Tibial artery (tissue), 4 donors: ENCODE measurements around the gene ATG4B.

ENCODE experiments used
- DNase-seq, 2 donors: peaks; one replicate each; pipeline ENCODE4 v3.0.0-alpha.2; 2019
- H3K27ac ChIP-seq, 2 donors: fragments of 200-600 bp; sonication (generic) in 1 of 2; 1 replicate in 1 of 2; 2 replicates in 1 of 2; pipeline ENCODE4 v1.5.1; 2018 to 2019; ENCODE audit warnings: mild to moderate bottlenecking in 1 of 2
- H3K27me3 ChIP-seq, 2 donors: fragments of 200-600 bp; sonication (generic) in 1 of 2; one replicate each; pipeline versions ENCODE4 v1.5.1 to v1.6.0; 2016 to 2019
- H3K36me3 ChIP-seq, 3 donors: fragments of 200-600 bp; sonication (generic) in 2 of 3; one replicate each; pipeline ENCODE4 v1.5.1; 2016 to 2019; ENCODE audit warnings: mild to moderate bottlenecking in 2 of 3
- H3K4me1 ChIP-seq, 4 donors: fragments of 200-600 bp; sonication (generic) in 2 of 4; 1 replicate in 3 of 4; 2 replicates in 1 of 4; pipeline ENCODE4 v1.5.1; 2016 to 2019
- H3K4me3 ChIP-seq, 2 donors: fragments of 200-600 bp; sonication (generic) in 1 of 2; 1 replicate in 1 of 2; 2 replicates in 1 of 2; pipeline ENCODE4 v1.5.1; 2018 to 2019; ENCODE audit warnings: mild to moderate bottlenecking in 2 of 2
- H3K9me3 ChIP-seq, 3 donors: fragments of 200-600 bp; sonication (generic) in 1 of 3; one replicate each; pipeline ENCODE4 v1.5.1; 2016 to 2019
- CTCF ChIP-seq, 2 experiments: fragments of 200-600 bp in 1 of 2; fragments of 450-650 bp in 1 of 2; IDR thresholded peaks; one replicate each; pipeline ENCODE4 v1.5.1; 2017 to 2019; ENCODE audit warnings: antibody characterized with exemption in 2 of 2, mild to moderate bottlenecking in 1 of 2, moderate library complexity in 1 of 2
- intact Hi-C: fragments of 100-400 bp; cut with DNase I; formaldehyde crosslinking; loops from one replicate; pipeline ENCODE4 v1.15.0; 2023; ENCODE audit warnings: low total_unique reads

Gene ATG4B

GRCh38 chr2:241668354-241668753 lies 30.9 kb downstream of the ATG4B start:
- peaks cover 57 to 77% (median 67%) of the 10 kb centered on the region in 3 donors for H3K36me3 ChIP-seq
- TF ChIP-seq CTCF (IDR thresholded peaks at IDR 0.05): no peak
- H3K9me3 ChIP-seq: no peaks in the 10 kb centered on the region
- H3K4me3 ChIP-seq: no peak overlapping the region
- H3K27me3 ChIP-seq: no peaks in the 10 kb centered on the region
- DNase-seq: no peak
- intact Hi-C loops: no loop called here
- no peaks in the 10 kb centered on the region for H3K4me1 ChIP-seq
- no peak overlapping the region for H3K27ac ChIP-seq

- no peak for TF ChIP-seq CTCF (IDR thresholded peaks at IDR 0.05)
- intact Hi-C loops: no loop called here
- H3K36me3 ChIP-seq: peaks cover 57 to 78% (median 67%) of the 10 kb centered on the region in 3 donors
Measured at GRCh38 chr2:241668839-241669238, 31.3 kb downstream of the ATG4B start.

GRCh38 chr2:241670333-241671110 lies 33.0 kb downstream of the ATG4B start:
- no peak overlapping the region for H3K4me3 ChIP-seq
- H3K9me3 ChIP-seq: no peaks in the 10 kb centered on the region
- intact Hi-C loops: no loop called here
- H3K36me3 ChIP-seq: peaks cover 57 to 88% (median 67%) of the 10 kb centered on the region in 3 donors
- H3K27me3 ChIP-seq: no peaks in the 10 kb centered on the region
- no peak for TF ChIP-seq CTCF (IDR thresholded peaks at IDR 0.05)
- DNase-seq: no peak
- H3K27ac ChIP-seq: no peak overlapping the region
- H3K4me1 ChIP-seq: no peaks in the 10 kb centered on the region

More at GRCh38 chr2:241668839-241669238, 31.3 kb downstream of the ATG4B start:
- no peak overlapping the region for H3K27ac ChIP-seq
- no peak for DNase-seq
- H3K9me3 ChIP-seq: no peaks in the 10 kb centered on the region
- no peak overlapping the region for H3K4me3 ChIP-seq
- no peaks in the 10 kb centered on the region for H3K4me1 ChIP-seq
- H3K27me3 ChIP-seq: no peaks in the 10 kb centered on the region

- H3K4me3 ChIP-seq: no peak overlapping the region
- H3K27me3 ChIP-seq: no peaks in the 10 kb centered on the region
- no peak for DNase-seq
- no peaks in the 10 kb centered on the region for H3K9me3 ChIP-seq
- no peaks in the 10 kb centered on the region for H3K4me1 ChIP-seq
- peaks cover 55 to 90% (median 67%) of the 10 kb centered on the region in 3 donors for H3K36me3 ChIP-seq
- no peak for TF ChIP-seq CTCF (IDR thresholded peaks at IDR 0.05)
- H3K27ac ChIP-seq: no peak overlapping the region
- intact Hi-C loops: no loop called here
Measured at GRCh38 chr2:241671457-241672240, 34.2 kb downstream of the ATG4B start.

GRCh38 chr2:241672243-241673188 lies 35.0 kb downstream of the ATG4B start:
- H3K27me3 ChIP-seq: no peaks in the 10 kb centered on the region
- H3K27ac ChIP-seq: no peak overlapping the region
- peaks cover 47 to 90% (median 67%) of the 10 kb centered on the region in 3 donors for H3K36me3 ChIP-seq
- H3K4me3 ChIP-seq: no peak overlapping the region
- no peaks in the 10 kb centered on the region for H3K9me3 ChIP-seq
- no peak for TF ChIP-seq CTCF (IDR thresholded peaks at IDR 0.05)
- intact Hi-C loops: no loop called here
- no peaks in the 10 kb centered on the region for H3K4me1 ChIP-seq
- DNase-seq: no peak
